SK-MEL-5 (cell line): Measurements from ENCODE around the gene ZNF652. TPM values are rescaled to one million over a fixed set of nuclear protein-coding genes. Genes with fewer than 3 reads are reported as not detected.
A peak's percentile ranks its signal among the peaks of the same experiment; 100 is the strongest.
"Not testable (repeated sequence)": the region's sequence is repeated elsewhere in the genome, so short reads cannot be mapped to it uniquely, and the experiment has no call there.

Experiments used
- DNase-seq: peaks from one replicate; pipeline ENCODE4 v3.0.0-alpha.2; 2016; ENCODE audit warnings: low read depth, low spot score
- in situ Hi-C: cut with HindIII; loops from 2 replicates; pipeline ENCODE4 v1.10.0; 2016; ENCODE audit warnings: low sequenced_read_pairs, high pct_unique_total_duplicates, low pct_unique_long_range_greater_than_20kb
- total RNA-seq: library from RNA; depleted of rRNA; stranded (reverse); fragments of >200 nt; shearing (Covaris generic); gene quantifications from 2 replicates; pipeline ENCODE4 v1.2.3, GENCODE V29; 2014

The ZNF652 gene
- total RNA-seq, 1 experiment from 2014 or later: 36.9 TPM

GRCh38 chr17:49365126-49365525 lies 3.1 kb upstream of the ZNF652 start:
- DNase-seq, in situ Hi-C loops: not testable (repeated sequence)

- no peak for DNase-seq
- in situ Hi-C loops: no loop called here
Observed at GRCh38 chr17:49364119-49364518, 2.1 kb upstream of the ZNF652 start.

GRCh38 chr17:49363251-49363650 lies 1.2 kb upstream of the ZNF652 start:
- DNase-seq: no peak
- in situ Hi-C loops: no loop called here

- in situ Hi-C loops: no loop called here
- DNase-seq: no peak
Observed at GRCh38 chr17:49362723-49363117, 670 bp upstream of the ZNF652 start.

- DNase-seq: no peak
- in situ Hi-C loops: no loop called here
Observed at GRCh38 chr17:49361129-49361901, 735 bp downstream of the ZNF652 start.

GRCh38 chr17:49360796-49361128 lies 1.3 kb downstream of the ZNF652 start:
- DNase-seq: no peak

GRCh38 chr17:49359990-49360795 lies 1.9 kb downstream of the ZNF652 start:
- no peak for DNase-seq
- in situ Hi-C loops: no loop called here

More at GRCh38 chr17:49360796-49361128, 1.3 kb downstream of the ZNF652 start:
- in situ Hi-C loops: no loop called here

GRCh38 chr17:49358641-49359247 lies 3.3 kb downstream of the ZNF652 start:
- DNase-seq: peak; percentile 37
- in situ Hi-C loops: no loop called here

GRCh38 chr17:49357516-49357915 lies 4.5 kb downstream of the ZNF652 start:
- in situ Hi-C loops: no loop called here
- peak; percentile 71 for DNase-seq

GRCh38 chr17:49356320-49356719 lies 5.7 kb downstream of the ZNF652 start:
- in situ Hi-C loops: no loop called here
- no peak for DNase-seq

- in situ Hi-C loops: no loop called here
- no peak for DNase-seq
Observed at GRCh38 chr17:49353607-49354006, 8.4 kb downstream of the ZNF652 start.

GRCh38 chr17:49352587-49353154 lies 9.4 kb downstream of the ZNF652 start:
- in situ Hi-C loops: no loop called here
- DNase-seq: no peak

- in situ Hi-C loops: no loop called here
- no peak for DNase-seq
Observed at GRCh38 chr17:49351572-49352140, 10.4 kb downstream of the ZNF652 start.

- no peak for DNase-seq
- in situ Hi-C loops: no loop called here
Observed at GRCh38 chr17:49349541-49349940, 12.5 kb downstream of the ZNF652 start.

GRCh38 chr17:49344914-49345313 lies 17.1 kb downstream of the ZNF652 start:
- in situ Hi-C loops: no loop called here
- DNase-seq: no peak

- DNase-seq: no peak
- in situ Hi-C loops: no loop called here
Observed at GRCh38 chr17:49343273-49343672, 18.8 kb downstream of the ZNF652 start.

GRCh38 chr17:49342575-49342936 lies 19.5 kb downstream of the ZNF652 start:
- in situ Hi-C loops: no loop called here
- DNase-seq: peak; percentile 45

GRCh38 chr17:49341356-49341755 lies 20.7 kb downstream of the ZNF652 start:
- in situ Hi-C loops: no loop called here
- no peak for DNase-seq
